Measurements from ENCODE around the gene UBE2J1. TPM values are rescaled to one million over a fixed set of nuclear protein-coding genes. Genes with fewer than 3 reads are reported as not detected.

Gene UBE2J1
- total RNA-seq, 1 donor from 2014 or later: 32.0 TPM

DNA sequence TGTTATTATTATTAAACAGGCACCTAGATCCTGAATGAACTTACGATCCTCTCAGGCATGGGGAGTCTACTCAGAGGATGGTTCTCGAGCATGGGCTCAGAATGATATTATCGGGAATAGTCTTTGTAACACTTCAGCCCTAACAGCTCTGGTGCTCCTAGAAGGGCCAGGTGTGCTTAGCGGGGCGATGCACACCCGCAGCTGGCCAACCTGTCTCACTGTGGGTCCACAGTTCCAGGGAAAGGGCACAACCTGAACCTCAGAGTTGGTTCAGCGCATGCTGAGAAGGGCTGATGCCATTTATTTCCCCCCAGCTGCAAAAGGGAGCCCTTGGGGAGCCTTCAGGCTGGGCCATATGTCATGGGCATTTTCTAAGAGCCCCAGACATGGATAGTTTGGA is 33.3 kb upstream of the UBE2J1 start:
- peaks cover 3% of the 10 kb centered on the region for H3K36me3 Mint-ChIP-seq
- H3K27me3 Mint-ChIP-seq: no peaks in the 10 kb centered on the region
- no peaks in the 10 kb centered on the region for H3K4me1 Mint-ChIP-seq (ENCODE audit: unreplicated experiment)
- TF ChIP-seq, protein P1, sequence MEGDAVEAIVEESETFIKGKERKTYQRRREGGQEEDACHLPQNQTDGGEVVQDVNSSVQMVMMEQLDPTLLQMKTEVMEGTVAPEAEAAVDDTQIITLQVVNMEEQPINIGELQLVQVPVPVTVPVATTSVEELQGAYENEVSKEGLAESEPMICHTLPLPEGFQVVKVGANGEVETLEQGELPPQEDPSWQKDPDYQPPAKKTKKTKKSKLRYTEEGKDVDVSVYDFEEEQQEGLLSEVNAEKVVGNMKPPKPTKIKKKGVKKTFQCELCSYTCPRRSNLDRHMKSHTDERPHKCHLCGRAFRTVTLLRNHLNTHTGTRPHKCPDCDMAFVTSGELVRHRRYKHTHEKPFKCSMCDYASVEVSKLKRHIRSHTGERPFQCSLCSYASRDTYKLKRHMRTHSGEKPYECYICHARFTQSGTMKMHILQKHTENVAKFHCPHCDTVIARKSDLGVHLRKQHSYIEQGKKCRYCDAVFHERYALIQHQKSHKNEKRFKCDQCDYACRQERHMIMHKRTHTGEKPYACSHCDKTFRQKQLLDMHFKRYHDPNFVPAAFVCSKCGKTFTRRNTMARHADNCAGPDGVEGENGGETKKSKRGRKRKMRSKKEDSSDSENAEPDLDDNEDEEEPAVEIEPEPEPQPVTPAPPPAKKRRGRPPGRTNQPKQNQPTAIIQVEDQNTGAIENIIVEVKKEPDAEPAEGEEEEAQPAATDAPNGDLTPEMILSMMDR (conservative IDR thresholded peaks at IDR 0.05): no peak
- no peaks in the 10 kb centered on the region for H3K9me3 Mint-ChIP-seq
- H3K27ac Mint-ChIP-seq: no peak overlapping the region
- no peak for DNase-seq (ENCODE audit: extremely low spot score, unreplicated experiment)
- H3K4me3 Mint-ChIP-seq: no peak overlapping the region

DNA sequence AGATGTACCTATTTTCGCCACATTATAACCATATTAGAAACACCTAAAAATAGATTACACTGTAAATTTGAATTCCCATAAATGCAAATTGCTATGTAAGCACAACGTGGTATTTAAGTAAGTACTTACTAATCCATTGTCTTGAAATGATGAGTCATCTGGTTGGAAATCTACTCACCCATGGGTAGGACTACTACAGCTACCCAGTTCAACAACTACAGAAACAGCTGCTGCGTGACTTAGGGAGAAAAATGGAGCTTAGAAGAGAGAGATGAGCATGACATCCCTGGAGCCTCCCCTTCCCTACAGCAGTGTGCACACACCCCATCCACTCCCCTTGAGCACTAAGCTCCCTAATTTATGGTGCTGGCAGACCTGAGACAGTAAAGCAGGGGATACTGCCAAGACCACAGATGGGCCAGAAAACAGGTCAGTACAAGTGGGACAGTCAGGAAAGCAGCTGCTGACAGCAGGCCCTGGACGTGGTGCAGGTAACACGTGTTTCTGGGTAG is 32.7 kb upstream of the UBE2J1 start:
- no peaks in the 10 kb centered on the region for H3K9me3 Mint-ChIP-seq
- no peaks in the 10 kb centered on the region for H3K27me3 Mint-ChIP-seq
- no peaks in the 10 kb centered on the region for H3K4me1 Mint-ChIP-seq (ENCODE audit: unreplicated experiment)
- DNase-seq (ENCODE audit: extremely low spot score, unreplicated experiment): no peak
- TF ChIP-seq, protein P1 (conservative IDR thresholded peaks at IDR 0.05): no peak
- no peak overlapping the region for H3K4me3 Mint-ChIP-seq
- H3K27ac Mint-ChIP-seq: no peak overlapping the region
- H3K36me3 Mint-ChIP-seq: peaks cover 3% of the 10 kb centered on the region

DNA sequence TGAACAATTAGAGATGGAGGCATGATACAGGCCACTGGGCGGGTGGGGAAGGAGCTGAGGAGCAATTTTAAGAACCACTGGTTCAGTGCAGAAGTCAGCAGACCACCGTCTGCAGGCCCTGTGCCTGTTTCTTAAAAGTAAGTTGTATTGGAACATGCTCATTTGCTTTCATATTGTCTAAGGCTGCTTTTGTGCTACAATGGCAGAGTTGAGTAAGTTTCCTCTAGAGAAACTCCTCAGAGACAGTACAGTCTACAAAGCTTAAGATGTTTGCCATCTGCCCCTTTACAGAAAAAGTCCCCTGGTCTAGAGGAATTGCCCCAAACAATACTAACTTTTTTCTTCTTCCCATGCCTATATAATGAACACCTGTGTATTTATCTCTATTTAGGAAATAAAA is 28.5 kb upstream of the UBE2J1 start:
- DNase-seq (ENCODE audit: extremely low spot score, unreplicated experiment): no peak
- Mint-ChIP-seq H3K4me3 (no peak overlapping the region), H3K27me3 (no peaks in the 10 kb centered on the region), H3K9me3 (no peaks in the 10 kb centered on the region), H3K36me3 (peaks cover 3% of the 10 kb centered on the region), H3K27ac (no peak overlapping the region), H3K4me1 (ENCODE audit: unreplicated experiment) (peaks cover 4% of the 10 kb centered on the region)
- TF ChIP-seq, protein P1 (conservative IDR thresholded peaks at IDR 0.05): no peak

DNA sequence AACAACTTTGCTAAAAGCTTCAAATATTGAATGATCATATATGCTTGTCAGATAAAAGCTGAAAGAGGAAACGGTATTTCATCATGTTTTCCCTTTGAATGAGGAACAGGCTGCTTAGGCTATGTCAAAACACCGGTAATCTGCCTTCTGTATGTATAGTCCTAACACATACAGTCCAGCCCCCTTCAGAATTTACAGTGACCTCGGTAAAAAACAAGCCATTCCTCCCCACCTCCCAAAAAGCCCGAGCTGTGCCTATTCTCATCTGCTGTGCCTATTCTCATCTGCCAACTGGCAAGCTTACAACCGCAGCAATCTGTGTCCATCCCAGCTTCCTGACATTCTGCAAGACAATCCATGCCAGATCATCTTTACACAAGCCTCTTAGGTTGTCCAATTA is 26.8 kb upstream of the UBE2J1 start:
- no peak for DNase-seq (ENCODE audit: extremely low spot score, unreplicated experiment)
- Mint-ChIP-seq H3K9me3 (no peaks in the 10 kb centered on the region), H3K4me1 (ENCODE audit: unreplicated experiment) (peaks cover 14% of the 10 kb centered on the region), H3K4me3 (no peak overlapping the region), H3K27me3 (no peaks in the 10 kb centered on the region), H3K36me3 (no peaks in the 10 kb centered on the region), H3K27ac (no peak overlapping the region)
- TF ChIP-seq, protein P1 (conservative IDR thresholded peaks at IDR 0.05): no peak

DNA sequence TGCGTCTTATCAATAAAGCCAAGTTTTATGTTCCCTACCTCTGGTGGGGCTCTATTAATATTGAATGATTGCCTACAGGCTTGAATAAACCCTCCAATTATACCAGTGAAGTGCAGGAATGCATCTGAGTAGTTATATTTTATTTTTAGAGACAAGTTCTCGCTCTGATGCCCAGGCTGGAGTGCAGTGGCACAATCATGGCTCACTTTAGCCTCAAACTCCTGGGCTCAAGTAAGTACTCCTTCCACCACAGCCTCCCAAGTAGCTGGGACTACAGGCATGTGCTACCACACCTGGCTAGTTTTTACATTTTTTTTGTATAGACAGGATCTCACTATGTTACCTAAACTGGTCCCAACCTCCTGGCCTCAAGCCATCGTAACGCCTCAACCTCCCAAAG is 26.1 kb upstream of the UBE2J1 start:
- H3K4me1 Mint-ChIP-seq (ENCODE audit: unreplicated experiment): peaks cover 14% of the 10 kb centered on the region
- H3K27me3 Mint-ChIP-seq: no peaks in the 10 kb centered on the region
- H3K4me3 Mint-ChIP-seq: no peak overlapping the region
- no peaks in the 10 kb centered on the region for H3K9me3 Mint-ChIP-seq
- no peak overlapping the region for H3K27ac Mint-ChIP-seq
- TF ChIP-seq, protein P1 (conservative IDR thresholded peaks at IDR 0.05): no peak
- DNase-seq (ENCODE audit: extremely low spot score, unreplicated experiment): no peak
- H3K36me3 Mint-ChIP-seq: no peaks in the 10 kb centered on the region

Measured in type B pancreatic cell (in vitro differentiated cells).